ENCODE data around the gene SVOPL.
A peak's percentile ranks its signal among the peaks of the same experiment; 100 is the strongest.

The SVOPL gene

DNA sequence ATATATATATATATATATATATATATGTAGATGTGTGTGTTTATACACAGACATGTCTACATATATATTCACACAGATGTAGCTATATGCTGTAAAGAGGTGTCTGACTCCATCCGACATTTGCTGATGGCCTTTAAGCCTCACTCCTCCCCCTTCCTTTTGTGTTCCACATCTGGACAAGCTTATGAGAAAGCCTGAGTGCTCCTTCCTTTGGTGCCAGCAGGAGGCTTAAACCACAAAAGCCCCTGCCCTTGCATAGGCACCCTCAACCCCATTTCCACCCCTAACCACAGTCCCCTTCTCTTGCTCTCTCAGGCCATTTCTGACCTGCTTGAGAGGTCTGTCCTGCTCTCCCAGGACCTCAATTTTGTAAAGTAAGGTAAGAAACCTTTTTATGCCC is 98.7 kb downstream of the SVOPL start:
- no peak for DNase-seq

DNA sequence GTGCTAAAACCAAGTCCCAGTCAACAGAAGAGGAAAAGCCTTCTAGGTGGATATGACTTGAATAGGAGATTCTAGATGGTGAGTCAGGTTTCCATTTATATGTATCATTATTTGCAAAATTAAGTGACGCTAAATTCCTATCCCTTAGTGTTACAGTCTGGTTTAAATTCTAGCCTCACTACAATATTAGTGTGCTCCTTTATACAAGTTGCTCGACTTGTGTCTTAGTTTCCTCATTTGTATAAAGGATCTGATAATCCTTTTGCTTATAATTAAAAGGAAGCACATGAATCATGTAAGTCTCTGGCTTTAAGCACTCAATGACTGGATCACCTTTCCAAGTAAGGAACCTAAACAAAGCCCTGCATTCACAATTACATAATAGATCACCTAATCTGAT is 105.7 kb downstream of the SVOPL start:
- no peak for DNase-seq

DNA sequence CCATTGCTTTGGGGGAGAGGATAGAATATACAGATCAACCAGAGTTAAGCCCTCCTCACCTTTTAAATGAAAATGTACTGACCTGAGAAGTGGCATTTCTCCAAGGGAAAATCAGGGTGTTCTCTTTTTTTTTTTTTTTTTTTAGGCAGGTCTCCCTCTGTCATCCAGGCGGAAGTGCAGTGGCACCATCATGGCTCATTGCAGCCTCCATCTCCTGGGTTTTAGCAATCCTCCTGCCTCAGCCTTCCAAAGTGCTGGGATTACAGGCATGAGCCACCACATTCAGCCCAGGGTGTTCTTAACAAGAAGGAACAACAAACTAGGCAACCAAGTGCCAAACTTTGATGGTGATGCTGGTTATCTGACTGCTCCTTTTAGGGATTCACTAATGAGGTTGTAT is 111.0 kb downstream of the SVOPL start:
- no peak for DNase-seq

DNA sequence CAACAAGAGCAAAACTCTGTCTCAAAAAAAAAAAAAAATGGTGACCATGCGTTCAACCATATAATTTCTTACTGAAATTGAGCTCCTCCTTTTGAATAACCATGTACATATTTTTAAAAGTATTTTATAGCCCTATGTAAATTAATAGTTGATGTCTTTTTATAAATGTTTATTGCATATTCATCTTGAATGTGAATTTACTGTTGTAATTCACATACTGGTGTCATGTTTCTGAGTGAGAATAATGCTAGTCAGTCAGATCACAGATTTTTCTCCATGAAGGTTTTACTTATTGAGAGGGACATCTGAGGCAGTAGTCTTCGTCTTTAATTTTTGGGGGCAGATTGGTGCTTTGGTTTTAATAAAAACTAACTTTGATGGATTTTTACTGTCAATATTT is 112.2 kb downstream of the SVOPL start:
- DNase-seq, result no peak

DNA sequence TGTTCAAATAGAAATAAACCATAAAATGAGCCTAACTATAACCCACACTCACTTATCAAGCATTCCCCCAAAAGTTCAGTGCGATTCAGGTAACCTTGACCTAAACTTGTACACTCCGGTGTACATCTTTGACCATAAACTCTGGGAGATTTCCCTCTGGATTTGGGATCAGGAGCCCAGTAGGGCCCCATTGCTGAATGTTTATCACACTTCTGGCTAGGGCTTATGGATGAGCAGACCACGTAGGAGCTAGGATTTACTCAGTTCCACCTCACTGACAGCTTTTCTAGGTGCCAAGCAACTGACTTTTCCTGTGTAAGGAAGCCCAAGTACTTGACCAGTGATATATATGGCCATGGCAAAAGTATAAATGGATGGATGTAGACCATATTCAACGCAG is 113.7 kb downstream of the SVOPL start:
- no peak for DNase-seq

DNA sequence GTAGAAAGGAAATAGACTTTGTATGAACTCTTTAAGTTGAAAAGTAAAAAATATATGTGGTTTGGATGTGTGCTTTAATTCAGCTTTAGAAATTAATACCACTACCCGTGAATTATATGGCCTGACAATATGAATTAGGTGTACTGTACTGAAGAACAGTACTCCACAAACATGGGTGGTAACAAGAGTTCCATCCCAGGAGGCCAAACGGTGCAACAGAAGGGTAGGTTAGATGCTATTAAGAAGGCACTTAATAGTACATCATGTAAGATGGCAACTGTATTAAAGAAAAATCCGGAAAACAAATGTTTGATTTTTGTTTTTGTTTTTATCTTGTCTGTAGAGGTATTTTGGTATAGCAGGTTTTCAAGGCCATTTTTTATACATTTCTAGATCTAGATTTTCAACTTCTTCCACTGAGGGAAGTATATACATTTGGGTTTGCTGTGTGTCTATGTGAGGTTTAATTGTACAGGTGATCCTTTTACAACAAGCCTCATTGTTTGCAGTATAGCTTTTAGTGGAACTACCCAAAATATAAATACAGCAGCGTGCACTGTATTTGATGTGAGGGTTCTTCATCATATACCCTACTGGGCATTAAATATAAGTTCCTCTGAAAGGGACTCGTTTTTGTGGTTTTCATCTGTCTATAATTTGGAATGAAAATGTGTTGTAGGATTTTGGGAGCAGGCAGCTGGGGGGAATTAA is 115.7 kb downstream of the SVOPL start:
- DNase-seq, result no peak

DNA sequence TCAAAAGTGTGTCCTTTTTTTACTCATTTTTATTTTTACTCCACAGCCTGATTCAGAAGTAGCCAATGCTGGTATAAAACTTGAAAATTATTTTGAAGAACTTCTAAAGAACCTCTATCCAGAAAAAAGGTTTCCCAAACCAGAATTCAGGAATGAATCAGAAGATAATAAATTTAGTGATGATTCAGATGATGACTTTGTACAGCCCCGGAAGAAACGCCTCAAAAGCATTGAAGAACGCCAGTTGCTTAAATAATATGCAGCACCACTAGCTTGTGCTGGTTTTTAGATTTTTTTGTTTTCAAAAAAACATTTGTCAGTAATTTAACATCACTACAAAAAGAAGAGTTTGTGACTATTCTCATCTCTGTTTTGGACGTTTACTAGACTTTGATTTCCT is 116.5 kb downstream of the SVOPL start:
- no peak for DNase-seq

DNA sequence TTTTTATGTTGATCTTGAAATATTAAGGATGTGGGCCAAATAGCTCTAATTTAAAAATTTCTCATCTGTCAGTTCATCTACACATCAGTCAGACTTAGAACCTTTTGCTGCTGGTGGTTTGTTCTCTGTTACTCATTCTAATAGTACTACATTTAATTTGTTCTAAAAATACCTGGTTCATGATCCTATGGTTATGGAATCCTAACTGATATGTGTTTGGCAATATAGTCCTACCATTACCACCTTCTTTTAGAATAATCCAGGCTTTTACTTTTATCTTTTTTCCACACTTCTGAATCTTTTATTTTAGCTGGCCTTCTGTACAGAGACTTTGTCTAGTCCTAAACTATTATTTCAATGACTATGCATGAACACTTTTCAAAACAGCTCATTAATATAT is 116.9 kb downstream of the SVOPL start:
- no peak for DNase-seq

DNA sequence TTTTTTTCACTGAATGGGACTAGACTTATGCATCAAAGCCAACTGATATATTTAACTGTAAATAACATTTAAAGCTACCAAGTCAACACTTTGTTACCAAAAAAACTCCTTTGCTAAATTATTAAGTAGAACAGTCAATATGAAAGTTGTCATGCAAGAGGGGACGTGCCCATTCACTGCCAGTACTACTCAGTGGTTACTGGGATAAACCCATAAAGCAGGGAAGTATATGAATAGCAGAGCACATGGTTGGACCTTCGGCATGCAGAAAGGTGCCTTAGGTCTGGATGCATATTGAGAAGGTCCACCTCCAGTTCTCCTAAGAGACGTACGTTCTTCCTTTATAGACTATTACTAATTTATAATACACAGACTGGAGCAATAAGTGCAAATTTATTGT is 120.1 kb downstream of the SVOPL start:
- no peak for DNase-seq

DNA sequence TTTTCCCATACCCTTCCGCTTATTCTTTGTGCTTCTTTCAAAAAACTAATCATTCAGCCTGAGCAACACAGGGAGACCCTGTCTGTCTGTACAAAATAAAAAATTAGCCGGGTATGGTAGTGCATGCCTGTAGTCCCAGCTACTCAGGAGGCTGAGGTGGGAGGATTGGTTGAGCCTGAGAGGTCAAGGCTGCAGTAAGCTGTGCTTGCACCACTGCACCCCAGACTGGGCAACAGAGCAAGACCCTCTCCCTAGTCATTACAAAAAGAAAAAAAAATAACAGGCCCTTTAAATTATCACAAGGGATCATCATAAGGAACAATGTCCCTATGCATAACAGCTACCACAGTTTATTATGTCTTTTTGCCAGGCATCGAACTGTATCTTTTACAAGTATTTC is 121.5 kb downstream of the SVOPL start:
- no peak for DNase-seq

DNA sequence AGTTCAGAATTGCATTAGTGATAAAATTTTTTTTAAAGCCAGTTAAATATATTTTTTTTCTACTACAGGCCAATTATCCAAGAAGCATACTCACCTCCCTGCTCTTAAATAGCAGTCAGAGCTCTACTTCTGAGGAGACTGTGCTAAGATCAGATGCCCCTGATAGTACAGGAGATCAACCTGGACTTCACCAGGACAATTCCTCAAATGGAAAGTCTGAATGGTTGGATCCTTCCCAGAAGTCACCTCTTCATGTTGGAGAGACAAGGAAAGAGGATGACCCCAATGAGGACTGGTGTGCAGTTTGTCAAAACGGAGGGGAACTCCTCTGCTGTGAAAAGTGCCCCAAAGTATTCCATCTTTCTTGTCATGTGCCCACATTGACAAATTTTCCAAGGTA is 122.0 kb downstream of the SVOPL start:
- no peak for DNase-seq

DNA sequence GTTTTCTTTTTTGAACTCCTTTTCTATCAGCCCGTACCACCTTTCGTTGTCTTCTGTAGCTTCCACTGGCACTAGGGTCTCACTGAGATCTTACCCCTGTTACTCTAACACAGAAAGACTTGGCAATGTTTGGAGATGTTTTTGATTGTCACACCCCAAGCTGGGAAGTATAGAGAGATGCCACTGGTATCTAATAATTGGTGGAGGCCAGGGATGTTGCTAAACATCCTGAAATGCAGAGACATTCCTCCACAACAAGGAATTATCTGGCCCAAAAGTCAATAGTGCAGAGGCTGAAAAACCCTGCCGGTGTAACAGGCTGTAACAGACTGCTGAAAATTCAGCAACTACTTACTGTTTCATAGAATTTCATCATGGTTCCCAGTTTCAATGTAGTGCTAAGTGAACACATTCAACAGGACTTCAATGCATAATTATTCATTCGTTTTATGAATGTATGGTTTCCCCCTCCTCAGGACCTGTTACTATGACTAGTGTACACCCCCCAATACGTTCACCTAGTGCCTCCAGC is 125.2 kb downstream of the SVOPL start:
- DNase-seq, result no peak

DNA sequence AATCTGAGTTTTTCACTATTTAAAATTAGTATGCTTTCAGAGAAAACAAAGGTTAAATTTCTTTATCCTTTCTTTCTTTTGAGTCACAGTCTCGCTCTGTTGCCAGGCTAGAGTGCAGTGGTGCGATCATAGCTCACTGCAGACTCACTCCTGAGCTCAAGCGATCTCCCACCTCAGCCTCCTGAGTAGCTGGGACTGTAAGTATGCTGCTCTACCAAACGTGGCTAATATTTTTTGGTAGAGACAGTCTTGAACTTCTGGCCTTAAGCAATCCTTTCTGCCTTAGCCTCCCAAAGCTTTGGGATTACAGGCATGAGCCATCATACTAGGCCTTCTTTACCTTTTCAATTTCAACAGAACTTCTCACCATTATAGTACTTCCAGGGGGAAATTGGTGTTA is 127.4 kb downstream of the SVOPL start:
- DNase-seq, result no peak

DNA sequence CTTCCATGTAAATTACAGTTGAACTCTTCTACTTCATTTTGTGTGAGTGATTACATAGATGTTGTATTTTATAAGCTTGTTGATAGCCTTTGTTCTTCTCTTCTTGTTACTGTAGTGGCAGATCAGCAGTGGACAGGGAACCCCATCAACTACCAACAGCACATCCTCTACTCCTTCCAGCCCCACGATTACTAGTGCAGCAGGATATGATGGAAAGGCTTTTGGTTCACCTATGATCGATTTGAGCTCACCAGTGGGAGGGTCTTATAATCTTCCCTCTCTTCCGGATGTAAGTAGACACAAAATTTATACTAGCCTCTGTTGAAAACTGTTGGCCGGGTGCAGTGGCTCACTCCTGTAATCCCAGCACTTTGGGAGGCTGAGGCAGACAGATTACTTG is 130.4 kb downstream of the SVOPL start:
- DNase-seq, result no peak

DNA sequence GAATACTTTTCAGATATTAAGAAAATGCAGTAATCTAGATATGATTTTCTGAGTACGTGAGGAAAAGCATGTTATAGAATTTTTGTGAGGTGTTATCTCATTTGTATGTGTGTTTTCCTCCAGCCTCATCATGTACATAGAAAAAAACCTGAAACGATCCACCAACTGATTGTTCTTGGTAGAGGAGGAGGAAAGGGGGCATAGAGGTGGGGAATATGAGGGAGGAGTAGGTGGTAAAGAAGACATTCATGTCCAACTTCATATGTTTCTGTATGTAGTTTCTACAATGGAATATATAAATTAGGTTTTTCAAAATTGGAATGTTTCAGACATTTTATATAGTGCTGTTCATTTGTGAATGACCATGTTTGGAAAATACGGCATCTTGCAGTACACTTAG is 131.7 kb downstream of the SVOPL start:
- DNase-seq, result no peak

DNA sequence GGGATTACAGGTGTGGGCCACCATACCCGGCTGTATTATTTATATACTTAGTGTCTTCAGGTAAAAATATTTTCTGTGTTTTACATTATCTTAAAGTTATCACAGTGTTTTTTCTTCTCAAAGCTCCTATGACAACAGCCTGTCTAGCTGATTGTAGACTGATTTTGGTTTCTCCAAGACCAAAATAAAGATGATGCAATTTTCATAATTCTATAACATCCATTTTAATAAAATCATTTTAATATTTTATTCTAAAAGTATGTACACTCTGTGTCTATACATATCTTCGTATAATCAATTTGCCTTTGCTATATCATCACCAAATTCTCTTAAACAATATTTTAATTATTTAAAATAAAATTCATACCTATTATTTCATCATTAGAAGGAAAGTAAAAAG is 132.5 kb downstream of the SVOPL start:
- DNase-seq, result no peak

DNA sequence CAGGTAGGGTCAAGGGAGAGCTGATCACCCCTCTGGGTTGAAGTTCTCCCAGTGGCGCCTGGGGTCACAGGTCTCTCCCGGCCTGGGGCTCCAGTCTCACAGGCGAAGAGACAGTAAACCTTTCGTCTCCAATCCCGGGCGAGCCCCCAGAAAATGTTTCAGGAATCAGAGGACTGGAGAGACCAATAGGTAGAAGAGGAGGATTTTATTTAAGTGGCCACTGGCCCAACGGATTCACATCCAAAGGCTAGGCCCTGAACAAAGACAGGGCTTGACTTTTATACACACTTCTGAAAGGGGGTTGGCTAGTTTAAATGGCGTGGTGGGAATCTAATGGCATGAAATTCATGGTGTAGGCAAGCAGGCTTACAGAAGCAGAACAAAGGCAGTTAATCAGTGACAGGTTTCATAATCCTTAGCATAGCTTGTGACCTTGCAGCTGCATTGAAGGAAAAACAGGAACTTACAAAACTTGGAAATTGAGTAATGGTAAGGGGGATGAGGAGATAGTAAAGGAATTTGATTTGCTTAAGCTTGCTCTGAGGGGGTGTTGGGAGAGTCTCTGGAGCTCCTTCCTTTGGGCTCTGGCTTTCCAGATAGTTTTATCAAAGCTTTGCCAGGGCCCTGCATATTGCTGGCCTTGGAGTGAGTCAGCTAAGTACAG is 135.6 kb downstream of the SVOPL start:
- DNase-seq, result no peak

DNA sequence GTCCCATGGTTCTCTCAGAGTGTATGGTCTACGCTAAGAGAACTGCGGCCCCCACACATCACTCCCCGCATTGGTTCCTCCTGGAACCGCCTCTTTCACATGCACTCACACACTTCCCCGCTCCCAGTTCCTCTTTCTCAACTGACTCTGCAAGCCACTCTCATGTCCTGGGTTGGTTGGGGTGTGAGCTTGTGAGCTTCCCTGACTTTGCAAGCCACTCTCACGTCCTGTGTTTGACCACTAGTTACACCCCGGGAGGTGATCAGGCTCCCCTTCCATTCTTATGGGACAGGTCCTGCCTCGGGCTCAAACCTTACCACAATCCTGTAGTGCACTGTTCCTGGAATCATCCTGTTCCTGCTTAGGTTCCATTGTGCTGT is 136.1 kb downstream of the SVOPL start:
- no peak for DNase-seq

DNA sequence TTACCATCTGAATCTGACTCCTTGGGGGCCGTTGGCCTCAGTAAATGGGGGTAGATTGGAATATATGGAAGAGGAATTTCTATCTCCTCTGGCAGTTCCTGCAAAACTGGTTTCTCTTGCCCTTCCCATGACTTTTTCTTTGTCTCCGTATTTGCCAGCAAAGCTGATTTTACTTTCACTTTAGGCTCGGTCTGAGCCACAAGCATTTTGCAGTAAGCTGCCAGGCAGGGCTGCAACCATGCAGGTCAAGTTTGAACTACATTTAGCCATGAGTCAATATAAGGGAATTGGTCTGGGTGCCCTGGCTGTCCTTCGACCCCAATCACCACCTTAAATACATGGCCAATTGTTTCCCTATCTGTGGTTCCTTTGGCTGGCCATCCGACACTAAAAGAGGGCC is 136.8 kb downstream of the SVOPL start:
- DNase-seq, result peak; percentile 59

DNA sequence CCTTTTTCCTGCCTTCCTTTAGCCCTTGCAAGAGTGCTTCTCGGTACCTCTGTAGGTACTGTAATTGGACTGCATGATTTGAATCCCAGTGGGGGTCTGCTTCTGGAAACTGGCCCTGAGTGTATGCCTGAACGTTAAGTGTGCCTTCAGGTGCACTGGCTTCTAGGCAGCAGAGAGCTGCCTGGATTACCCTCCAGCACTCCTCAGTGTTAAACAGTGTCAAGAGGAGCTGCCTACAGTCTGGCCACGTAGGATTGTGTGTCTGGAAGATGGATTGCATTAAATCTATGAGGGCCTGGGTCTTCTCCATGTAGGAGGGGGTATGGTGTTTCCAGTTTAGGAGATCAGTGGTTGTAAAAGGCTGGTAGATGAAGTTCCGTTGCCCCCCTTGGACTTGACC is 137.4 kb downstream of the SVOPL start:
- DNase-seq, result peak; percentile 72

DNA sequence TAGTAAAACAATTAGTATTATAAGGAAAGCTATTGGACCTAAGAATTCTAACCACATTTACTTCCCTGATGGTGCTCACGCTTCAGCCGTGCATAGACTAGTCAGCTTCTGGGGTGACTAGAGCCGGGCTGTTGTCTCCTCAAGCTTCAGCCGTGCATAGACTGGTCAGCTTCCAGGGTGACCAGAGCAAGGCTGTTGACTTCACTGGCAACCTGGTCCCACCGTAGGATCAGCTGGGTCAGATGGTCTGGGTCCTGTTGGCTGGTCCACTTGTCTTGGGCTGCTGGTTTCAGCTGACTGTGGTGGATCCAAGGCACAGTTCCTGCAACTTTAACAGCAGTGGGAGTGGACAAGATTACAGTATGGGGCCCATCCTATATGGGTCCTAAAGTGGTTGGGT is 141.7 kb downstream of the SVOPL start:
- DNase-seq, result no peak

DNA sequence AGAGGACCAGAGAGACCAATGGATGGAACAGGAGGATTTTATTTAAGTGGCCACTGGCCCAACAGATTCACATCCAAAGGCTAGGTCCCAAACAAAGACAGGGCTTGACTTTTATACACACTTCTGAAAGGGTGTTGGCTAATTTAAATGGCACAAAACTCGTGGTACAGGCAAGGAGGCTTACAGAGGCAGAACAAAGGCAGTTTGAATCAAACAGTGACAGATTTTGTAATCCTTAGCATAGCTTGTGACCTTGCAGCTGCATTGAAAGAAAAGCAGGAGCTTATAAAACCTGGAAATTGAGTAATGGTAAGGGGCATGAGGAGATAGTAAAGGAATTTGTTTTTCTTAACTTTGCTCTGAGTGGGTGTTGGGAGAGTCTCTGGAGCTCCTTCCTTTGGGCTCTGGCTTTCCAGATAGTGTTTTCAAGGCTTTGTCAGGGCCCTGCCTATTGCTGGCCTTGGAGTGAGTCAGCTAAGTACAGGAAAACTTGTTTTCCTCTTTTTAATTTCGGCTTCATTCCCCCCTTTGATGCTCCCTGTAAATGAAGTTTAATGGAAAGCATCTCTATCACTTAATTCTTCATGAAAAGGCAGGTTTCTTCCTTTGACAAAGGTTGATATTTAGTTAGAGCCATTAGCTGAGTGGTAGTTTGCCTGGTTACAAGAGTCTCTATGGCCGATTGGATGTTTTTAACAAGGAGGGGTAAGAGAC is 144.2 kb downstream of the SVOPL start:
- no peak for DNase-seq

DNA sequence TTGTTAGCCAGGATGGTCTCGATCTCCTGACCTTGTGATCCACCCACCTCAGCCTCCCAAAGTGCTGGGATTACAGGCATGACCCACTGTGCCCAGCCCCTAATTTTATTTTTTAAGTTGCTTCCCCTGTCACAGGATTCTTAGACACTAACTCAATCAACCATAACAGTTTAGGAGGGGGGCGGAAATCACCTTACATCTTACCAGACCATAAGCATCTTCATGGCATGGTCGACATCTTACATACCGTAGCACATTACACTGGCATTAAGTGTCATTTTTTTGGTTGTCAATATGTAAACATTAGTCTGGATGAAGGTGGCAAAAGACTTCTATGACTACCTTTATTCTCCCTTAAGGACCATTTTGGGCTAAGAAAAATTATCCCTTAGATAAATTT is 145.5 kb downstream of the SVOPL start:
- no peak for DNase-seq

DNA sequence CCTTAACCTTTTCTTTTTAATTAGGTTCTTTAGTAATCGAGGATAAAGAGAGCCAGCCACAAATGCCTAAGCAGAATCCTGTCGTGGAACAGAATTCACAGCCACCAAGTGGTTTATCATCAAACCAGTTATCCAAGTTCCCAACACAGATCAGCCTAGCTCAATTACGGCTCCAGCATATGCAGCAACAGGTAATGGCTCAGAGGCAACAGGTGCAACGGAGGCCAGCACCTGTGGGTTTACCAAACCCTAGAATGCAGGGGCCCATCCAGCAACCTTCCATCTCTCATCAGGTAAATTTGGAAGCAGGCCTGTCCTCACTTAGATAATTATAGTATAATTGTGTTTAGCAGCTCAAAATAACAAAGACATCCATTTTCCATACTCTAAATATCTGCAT is 146.5 kb downstream of the SVOPL start:
- no peak for DNase-seq

Measured in NCI-H2029 (cell line).